Loucy (cell line): ENCODE measurements around the gene GTPBP6.

Source experiments
- H2AFZ ChIP-seq: fragments of 200-600 bp; sonication (generic); 2 replicates; pipeline ENCODE4 v1.6.0; 2016; ENCODE audit warnings: antibody characterized with exemption, mild to moderate bottlenecking, low read length, moderate library complexity
- H3F3A ChIP-seq: fragments of 200-600 bp; 2 replicates; pipeline ENCODE4 v1.6.0; 2016; ENCODE audit warnings: antibody characterized with exemption, low read depth, mild to moderate bottlenecking
- H3K27me3 ChIP-seq: fragments of 200-600 bp; sonication (generic); 2 replicates; pipeline ENCODE4 v1.6.1; 2014; ENCODE audit warnings: low read length, mild to moderate bottlenecking; ENCODE audit not compliant: insufficient read depth, poor library complexity, severe bottlenecking
- H3K36me3 ChIP-seq: fragments of 200-600 bp; sonication (generic); 2 replicates; pipeline ENCODE4 v1.6.1; 2016; ENCODE audit warnings: low read length; ENCODE audit not compliant: insufficient read depth
- H3K4me1 ChIP-seq: fragments of 200-600 bp; sonication (generic); 2 replicates; pipeline ENCODE4 v1.5.1; 2014; ENCODE audit warnings: low read length, mild to moderate bottlenecking; ENCODE audit not compliant: insufficient read depth, poor library complexity, severe bottlenecking
- H3K4me2 ChIP-seq: fragments of 200-600 bp; sonication (generic); 2 replicates; pipeline ENCODE4 v1.6.0; 2014; ENCODE audit warnings: antibody characterized with exemption, low read length, low read depth, mild to moderate bottlenecking; ENCODE audit not compliant: poor library complexity, severe bottlenecking
- H3K4me3 ChIP-seq: fragments of 200-600 bp; sonication (generic); 2 replicates; pipeline ENCODE4 v1.5.1; 2014; ENCODE audit warnings: low read length, mild to moderate bottlenecking, mixed read lengths; ENCODE audit not compliant: poor library complexity, severe bottlenecking
- H3K79me2 ChIP-seq: fragments of 200-600 bp; sonication (generic); 2 replicates; pipeline ENCODE4 v1.6.1; 2014; ENCODE audit warnings: low read length; ENCODE audit not compliant: insufficient read depth
- H3K9ac ChIP-seq: fragments of 200-600 bp; sonication (generic); 2 replicates; pipeline ENCODE4 v1.6.0; 2014; ENCODE audit warnings: mild to moderate bottlenecking, low read depth, low read length, moderate library complexity; ENCODE audit not compliant: poor library complexity, severe bottlenecking
- H3K9me2 ChIP-seq: fragments of 200-600 bp; sonication (generic); replicated peaks from 2 replicates; pipeline ENCODE4 v1.6.1; 2016; ENCODE audit warnings: low read depth, low read length, mixed read lengths
- H3K9me3 ChIP-seq: fragments of 200-600 bp; sonication (generic); 2 replicates; pipeline ENCODE4 v1.6.1; 2014; ENCODE audit warnings: mild to moderate bottlenecking, antibody characterized with exemption, low read length, low read depth; ENCODE audit not compliant: insufficient read depth
- H4K20me1 ChIP-seq: fragments of 200-600 bp; sonication (generic); 2 replicates; pipeline ENCODE4 v1.6.0; 2014; ENCODE audit warnings: antibody characterized with exemption, low read length, mild to moderate bottlenecking; ENCODE audit not compliant: insufficient read depth, poor library complexity, severe bottlenecking
- CTCF ChIP-seq: fragments of 200-600 bp; sonication (generic); conservative IDR thresholded peaks from 2 replicates; pipeline ENCODE4 v1.5.1; 2014; ENCODE audit warnings: mild to moderate bottlenecking, antibody characterized with exemption, low read length
- EZH2phosphoT487 ChIP-seq: fragments of 200-600 bp; IDR thresholded peaks from 2 replicates; pipeline ENCODE4 v1.6.1; 2018; ENCODE audit warnings: antibody characterized with exemption, mild to moderate bottlenecking, moderate library complexity, borderline replicate concordance

The GTPBP6 gene

GRCh38 chrX:355329-356050 is 36.9 kb upstream of the GTPBP6 start:
- TF ChIP-seq CTCF (no peak), EZH2phosphoT487 (no peak)
- no peaks in the 10 kb centered on the region for H3K79me2 ChIP-seq
- H3K36me3 ChIP-seq: no peaks in the 10 kb centered on the region
- H2AFZ ChIP-seq: no peak overlapping the region
- no peaks in the 10 kb centered on the region for H3K9me3 ChIP-seq
- H3K27me3 ChIP-seq: no peaks in the 10 kb centered on the region
- H3K4me3 ChIP-seq: no peak overlapping the region
- H3K9me2 ChIP-seq: no peaks in the 10 kb centered on the region
- no peak overlapping the region for H3K9ac ChIP-seq
- H3F3A ChIP-seq: no peaks in the 10 kb centered on the region
- peaks cover 14% of the 10 kb centered on the region for H3K4me1 ChIP-seq
- H3K4me2 ChIP-seq: no peak overlapping the region
- H4K20me1 ChIP-seq: no peaks in the 10 kb centered on the region

- Histone ChIP-seq H3F3A (no peaks in the 10 kb centered on the region), H3K36me3 (no peaks in the 10 kb centered on the region), H4K20me1 (no peaks in the 10 kb centered on the region), H3K4me3 (no peak overlapping the region), H3K79me2 (no peaks in the 10 kb centered on the region), H3K9me2 (no peaks in the 10 kb centered on the region), H3K4me2 (no peak overlapping the region), H3K4me1 (peaks cover 14% of the 10 kb centered on the region), H3K9me3 (no peaks in the 10 kb centered on the region), H3K9ac (no peak overlapping the region), H3K27me3 (no peaks in the 10 kb centered on the region), H2AFZ (no peak overlapping the region)
- no peak for TF ChIP-seq EZH2phosphoT487
- TF ChIP-seq CTCF: no peak
These were observed 35.3 kb upstream of the GTPBP6 start for GRCh38 chrX:353566-354535.

GRCh38 chrX:352582-353314 is 34.2 kb upstream of the GTPBP6 start:
- H3K9me2 ChIP-seq: no peaks in the 10 kb centered on the region
- no peak overlapping the region for H2AFZ ChIP-seq
- H4K20me1 ChIP-seq: no peaks in the 10 kb centered on the region
- TF ChIP-seq CTCF: no peak
- TF ChIP-seq EZH2phosphoT487: no peak
- no peaks in the 10 kb centered on the region for H3K9me3 ChIP-seq
- H3K4me1 ChIP-seq: peaks cover 10% of the 10 kb centered on the region
- H3K79me2 ChIP-seq: no peaks in the 10 kb centered on the region
- no peak overlapping the region for H3K4me3 ChIP-seq
- no peaks in the 10 kb centered on the region for H3F3A ChIP-seq
- H3K36me3 ChIP-seq: no peaks in the 10 kb centered on the region
- H3K27me3 ChIP-seq: no peaks in the 10 kb centered on the region
- H3K4me2 ChIP-seq: no peak overlapping the region
- H3K9ac ChIP-seq: no peak overlapping the region
